ENCODE measurements around the gene ATP2B2.

DNA sequence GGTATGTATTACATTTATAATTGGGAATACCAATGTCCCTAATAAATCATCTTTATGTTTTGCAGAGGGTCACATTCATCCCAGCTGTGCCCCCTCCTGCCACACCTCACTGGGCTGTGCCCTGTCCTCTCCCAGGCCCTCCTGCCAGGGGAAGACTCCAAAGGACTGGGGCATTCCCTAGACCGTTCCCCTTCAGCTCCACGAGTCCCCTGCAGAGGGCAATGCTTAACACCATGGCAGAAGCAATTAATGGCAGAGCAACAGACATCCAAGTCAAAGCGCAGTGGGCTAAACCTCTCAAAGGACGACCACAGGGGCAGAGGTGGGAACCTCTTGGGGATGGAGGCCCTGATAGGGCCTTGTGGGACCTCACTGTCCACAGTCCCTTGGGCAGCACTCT is 113.1 kb downstream of the ATP2B2 start:
- TF ChIP-seq, protein P1, sequence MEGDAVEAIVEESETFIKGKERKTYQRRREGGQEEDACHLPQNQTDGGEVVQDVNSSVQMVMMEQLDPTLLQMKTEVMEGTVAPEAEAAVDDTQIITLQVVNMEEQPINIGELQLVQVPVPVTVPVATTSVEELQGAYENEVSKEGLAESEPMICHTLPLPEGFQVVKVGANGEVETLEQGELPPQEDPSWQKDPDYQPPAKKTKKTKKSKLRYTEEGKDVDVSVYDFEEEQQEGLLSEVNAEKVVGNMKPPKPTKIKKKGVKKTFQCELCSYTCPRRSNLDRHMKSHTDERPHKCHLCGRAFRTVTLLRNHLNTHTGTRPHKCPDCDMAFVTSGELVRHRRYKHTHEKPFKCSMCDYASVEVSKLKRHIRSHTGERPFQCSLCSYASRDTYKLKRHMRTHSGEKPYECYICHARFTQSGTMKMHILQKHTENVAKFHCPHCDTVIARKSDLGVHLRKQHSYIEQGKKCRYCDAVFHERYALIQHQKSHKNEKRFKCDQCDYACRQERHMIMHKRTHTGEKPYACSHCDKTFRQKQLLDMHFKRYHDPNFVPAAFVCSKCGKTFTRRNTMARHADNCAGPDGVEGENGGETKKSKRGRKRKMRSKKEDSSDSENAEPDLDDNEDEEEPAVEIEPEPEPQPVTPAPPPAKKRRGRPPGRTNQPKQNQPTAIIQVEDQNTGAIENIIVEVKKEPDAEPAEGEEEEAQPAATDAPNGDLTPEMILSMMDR (IDR thresholded peaks at IDR 0.05), result no peak
- no peak for TF ChIP-seq EZH2 (IDR thresholded peaks at IDR 0.05; ENCODE audit: borderline replicate concordance, insufficient read depth, low read depth, low read length, poor library complexity, severe bottlenecking)

All from B cell (primary cell).